K562 (cell line): Measurements from ENCODE around the gene IL17REL. TPM values are rescaled to one million over a fixed set of nuclear protein-coding genes. Genes with fewer than 3 reads are reported as not detected.
A peak's percentile ranks its signal among the peaks of the same experiment; 100 is the strongest.

Source experiments
- CBFA2T2 ChIP-seq: fragments of 450-650 bp; conservative IDR thresholded peaks from 2 replicates; pipeline ENCODE4 v1.6.1; 2017; ENCODE audit warnings: mild to moderate bottlenecking
- HDAC2 ChIP-seq: fragments of 450-650 bp; IDR thresholded peaks from 2 replicates; pipeline ENCODE4 v1.6.1; 2016; ENCODE audit warnings: mild to moderate bottlenecking
- HSF4 ChIP-seq: fragments of 250-450 bp; sonication (Bioruptor Pico); IDR thresholded peaks from 2 replicates; pipeline ENCODE4 v2.1.2; 2022; ENCODE audit warnings: mild to moderate bottlenecking, moderate library complexity, borderline replicate concordance
- LARP7 ChIP-seq: fragments of 450-650 bp; IDR thresholded peaks from 2 replicates; pipeline ENCODE4 v1.6.1; 2016
- LCOR ChIP-seq: sonication (generic); formaldehyde crosslinking; IDR thresholded peaks from 2 replicates; pipeline ENCODE4 v1.8.0; 2022; ENCODE audit warnings: mild to moderate bottlenecking, missing genetic modification reagents
- NFIC ChIP-seq: fragments of 450-650 bp; IDR thresholded peaks from 2 replicates; pipeline ENCODE4 v1.6.1; 2017; ENCODE audit warnings: mild to moderate bottlenecking, inconsistent platforms
- NR2F6 ChIP-seq: fragments of 450-650 bp; formaldehyde crosslinking; IDR thresholded peaks from 2 replicates; pipeline ENCODE4 v1.4.0; 2020; ENCODE audit warnings: mild to moderate bottlenecking
- RCOR1 ChIP-seq, 2 experiments: IDR thresholded peaks; 2 replicates each; pipeline ENCODE4 v1.6.1; 2012; ENCODE audit warnings: low read depth in 2 of 2, low read length in 2 of 2, borderline replicate concordance in 1 of 2, improper control_type of control experiment in 1 of 2
- SAFB2 ChIP-seq: fragments of 200-400 bp; formaldehyde crosslinking; IDR thresholded peaks from 2 replicates; pipeline ENCODE4 v1.6.1; 2018; ENCODE audit warnings: borderline replicate concordance, low read length, low read depth, moderate library complexity; ENCODE audit not compliant: severe bottlenecking
- ZBTB33 ChIP-seq: sonication (generic); formaldehyde crosslinking; IDR thresholded peaks from 2 replicates; pipeline ENCODE4 v1.8.1; 2023; ENCODE audit warnings: mild to moderate bottlenecking, missing genetic modification reagents
- ZNF174 ChIP-seq: fragments of 250-450 bp; sonication (Bioruptor Pico); IDR thresholded peaks from 2 replicates; pipeline ENCODE4 v1.4.0; 2020; ENCODE audit warnings: mild to moderate bottlenecking
- ZNF232 ChIP-seq: sonication (generic); formaldehyde crosslinking; IDR thresholded peaks from 2 replicates; pipeline ENCODE4 v1.8.0; 2022; ENCODE audit warnings: mild to moderate bottlenecking, missing genetic modification reagents
- ZNF512 ChIP-seq: IDR thresholded peaks from 2 replicates; pipeline ENCODE4 v1.6.1; 2016; ENCODE audit warnings: missing genetic modification characterization, missing compliant biosample characterization
- ZNF707 ChIP-seq: fragments of 250-450 bp; sonication (Bioruptor Pico); conservative IDR thresholded peaks from 2 replicates; pipeline ENCODE4 v1.8.0; 2022; ENCODE audit warnings: inconsistent platforms, mild to moderate bottlenecking, moderate library complexity
- polyA plus RNA-seq, 8 experiments: library from polyadenylated mRNA; depleted of rRNA in 4 of 8; stranded (reverse) in 5 of 8; unstranded in 3 of 8; fragments of >200 nt; fragmentation: Nextera tagmentation in 2 of 8; fragmentation: Illumina TruSeq in 1 of 8; extraction: Ambion mirVana in 2 of 8; extraction: Trizol in 1 of 8; gene quantifications; 2 replicates each; pipeline versions ENCODE4 v1.2.1 to v1.2.3, GENCODE V29; 2011 to 2014; ENCODE audit warnings: inconsistent platforms in 1 of 8, missing spikeins in 1 of 8
- total RNA-seq, 7 experiments: library from RNA; depleted of rRNA in 6 of 7; stranded (reverse); fragments of >200 nt in 6 of 7; fragmentation: Illumina TruSeq in 2 of 7; extraction: Trizol in 2 of 7; gene quantifications; 2 replicates each; pipeline versions ENCODE4 v1.2.1 to v1.2.3, GENCODE V29; 2011 to 2021; ENCODE audit warnings: low replicate concordance in 1 of 7
- TF ChIP-seq, protein P1 (sequence below), 2 experiments: fragments of 450-650 bp in 1 of 2; sonication (generic) in 1 of 2; formaldehyde crosslinking in 1 of 2; IDR thresholded peaks; 2 replicates each; pipeline versions ENCODE4 v1.7.1 to v1.9.0; 2016 to 2022; ENCODE audit warnings: inconsistent platforms in 1 of 2, mild to moderate bottlenecking in 1 of 2, missing genetic modification reagents in 1 of 2

The IL17REL gene
- total and polyA plus RNA-seq, 9 of the 15 experiments (the other 6 are each of a cell fraction or from before 2014, with no cell fraction given) = 0.05 to 0.42 (median 0.11) TPM; not detected in 4

DNA sequence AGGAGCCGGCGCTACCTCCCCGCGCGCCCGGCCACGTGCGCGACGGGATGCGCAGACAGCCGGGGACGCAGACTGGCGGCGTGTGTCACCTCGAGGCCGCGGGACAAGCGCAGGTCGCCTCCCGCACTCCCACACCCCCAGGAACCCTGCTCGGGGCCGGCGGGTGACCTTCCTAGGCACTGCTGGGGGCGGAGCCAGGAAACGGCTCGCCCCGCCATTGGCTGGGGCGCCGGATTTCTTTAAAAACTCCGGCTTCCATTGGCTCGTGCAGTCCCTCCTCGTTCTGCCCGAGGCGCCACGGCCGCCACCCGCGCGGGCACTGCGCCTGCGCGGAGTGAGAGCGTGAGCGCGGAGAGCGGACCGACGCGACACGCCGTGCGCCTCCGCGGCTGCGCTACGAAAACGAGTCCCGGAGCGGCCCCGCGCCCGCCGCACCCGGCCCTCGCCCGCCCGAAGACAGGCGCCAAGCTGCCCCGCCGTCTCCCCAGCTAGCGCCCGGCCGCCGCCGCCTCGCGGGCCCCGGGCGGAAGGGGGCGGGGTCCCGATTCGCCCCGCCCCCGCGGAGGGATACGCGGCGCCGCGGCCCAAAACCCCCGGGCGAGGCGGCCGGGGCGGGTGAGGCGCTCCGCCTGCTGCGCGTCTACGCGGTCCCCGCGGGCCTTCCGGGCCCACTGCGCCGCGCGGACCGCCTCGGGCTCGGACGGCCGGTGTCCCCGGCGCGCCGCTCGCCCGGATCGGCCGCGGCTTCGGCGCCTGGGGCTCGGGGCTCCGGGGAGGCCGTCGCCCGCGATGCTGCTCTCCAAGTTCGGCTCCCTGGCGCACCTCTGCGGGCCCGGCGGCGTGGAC is 52.2 kb downstream of the IL17REL start, which contains the start of gene PIM3 (continued):
- TF ChIP-seq RCOR1 (IDR thresholded peaks at IDR 0.05; ENCODE audit: borderline replicate concordance in 1 of 2, low read depth in 2 of 2, low read length in 2 of 2) = no peak; a peak in 1 of 4 replicates
- TF ChIP-seq, protein P1, sequence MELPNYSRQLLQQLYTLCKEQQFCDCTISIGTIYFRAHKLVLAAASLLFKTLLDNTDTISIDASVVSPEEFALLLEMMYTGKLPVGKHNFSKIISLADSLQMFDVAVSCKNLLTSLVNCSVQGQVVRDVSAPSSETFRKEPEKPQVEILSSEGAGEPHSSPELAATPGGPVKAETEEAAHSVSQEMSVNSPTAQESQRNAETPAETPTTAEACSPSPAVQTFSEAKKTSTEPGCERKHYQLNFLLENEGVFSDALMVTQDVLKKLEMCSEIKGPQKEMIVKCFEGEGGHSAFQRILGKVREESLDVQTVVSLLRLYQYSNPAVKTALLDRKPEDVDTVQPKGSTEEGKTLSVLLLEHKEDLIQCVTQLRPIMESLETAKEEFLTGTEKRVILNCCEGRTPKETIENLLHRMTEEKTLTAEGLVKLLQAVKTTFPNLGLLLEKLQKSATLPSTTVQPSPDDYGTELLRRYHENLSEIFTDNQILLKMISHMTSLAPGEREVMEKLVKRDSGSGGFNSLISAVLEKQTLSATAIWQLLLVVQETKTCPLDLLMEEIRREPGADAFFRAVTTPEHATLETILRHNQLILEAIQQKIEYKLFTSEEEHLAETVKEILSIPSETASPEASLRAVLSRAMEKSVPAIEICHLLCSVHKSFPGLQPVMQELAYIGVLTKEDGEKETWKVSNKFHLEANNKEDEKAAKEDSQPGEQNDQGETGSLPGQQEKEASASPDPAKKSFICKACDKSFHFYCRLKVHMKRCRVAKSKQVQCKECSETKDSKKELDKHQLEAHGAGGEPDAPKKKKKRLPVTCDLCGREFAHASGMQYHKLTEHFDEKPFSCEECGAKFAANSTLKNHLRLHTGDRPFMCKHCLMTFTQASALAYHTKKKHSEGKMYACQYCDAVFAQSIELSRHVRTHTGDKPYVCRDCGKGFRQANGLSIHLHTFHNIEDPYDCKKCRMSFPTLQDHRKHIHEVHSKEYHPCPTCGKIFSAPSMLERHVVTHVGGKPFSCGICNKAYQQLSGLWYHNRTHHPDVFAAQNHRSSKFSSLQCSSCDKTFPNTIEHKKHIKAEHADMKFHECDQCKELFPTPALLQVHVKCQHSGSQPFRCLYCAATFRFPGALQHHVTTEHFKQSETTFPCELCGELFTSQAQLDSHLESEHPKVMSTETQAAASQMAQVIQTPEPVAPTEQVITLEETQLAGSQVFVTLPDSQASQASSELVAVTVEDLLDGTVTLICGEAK (IDR thresholded peaks at IDR 0.05) = peak; percentile 67
- TF ChIP-seq, protein P1 (CRISPR knock-in tag; IDR thresholded peaks at IDR 0.05) = no peak
- no peak for TF ChIP-seq ZNF512
- no peak for TF ChIP-seq LARP7
- no peak for TF ChIP-seq ZNF707 (CRISPR knock-in tag)
- no peak for TF ChIP-seq NR2F6 (CRISPR knock-in tag)
- no peak for TF ChIP-seq SAFB2
- no peak for TF ChIP-seq ZNF232 (CRISPR knock-in tag)
- TF ChIP-seq HSF4 = no peak
- no peak for TF ChIP-seq CBFA2T2
- no peak for TF ChIP-seq HDAC2
- TF ChIP-seq ZBTB33 (CRISPR knock-in tag) = no peak
- no peak for TF ChIP-seq LCOR
- TF ChIP-seq NFIC = no peak
- no peak for TF ChIP-seq ZNF174 (CRISPR knock-in tag)
